IMR-90 (cell line): ENCODE measurements around the gene EHMT1. TPM values are rescaled to one million over a fixed set of nuclear protein-coding genes. Genes with fewer than 3 reads are reported as not detected.

Experiments
- ATAC-seq: fragments of 200-7000 bp; cut with Tn5 transposase; 2 replicates; pipeline ENCODE4 v1.9.1; 2020; ENCODE audit warnings: low read depth, mild to moderate bottlenecking, moderate library complexity
- BruUV-seq: library from RNA; stranded (reverse); fragments of 400-500 nt; replicated peaks from 2 replicates; lab custom pipeline; 2021; lab: Mats Ljungman, UMichigan
- CTCF ChIA-PET: fragments of 300-600 bp; formaldehyde crosslinking; extraction: SDS; loops from one replicate; lab custom pipeline; 2021; ENCODE audit warnings: antibody characterized with exemption; lab: Yijun Ruan, JAX
- POLR2A ChIA-PET: fragments of 300-600 bp; sonication (Branson Sonifier 250); formaldehyde crosslinking; loops from one replicate; lab custom pipeline; 2022; ENCODE audit warnings: antibody characterized with exemption; ENCODE audit not compliant: unreplicated experiment; lab: Charles Lee
- DNase-seq: peaks from one replicate; pipeline ENCODE4 v3.0.0; 2013
- H2AFZ ChIP-seq: replicated peaks from 2 replicates; pipeline ENCODE3; 2013; ENCODE audit warnings: low read length, mild to moderate bottlenecking; ENCODE audit not compliant: poor library complexity
- H2AK5ac ChIP-seq: 2 replicates; pipeline ENCODE4 v1.6.1; 2013; ENCODE audit warnings: low read depth, low read length, inconsistent platforms
- H2AK9ac ChIP-seq: replicated peaks from 2 replicates; pipeline ENCODE3; 2013; ENCODE audit warnings: mild to moderate bottlenecking, low read depth, low read length, moderate library complexity; ENCODE audit not compliant: poor library complexity
- H2BK120ac ChIP-seq: 2 replicates; pipeline ENCODE4 v1.6.1; 2013; ENCODE audit warnings: low read depth, low read length, inconsistent platforms
- H2BK15ac ChIP-seq: 3 replicates; pipeline ENCODE4 v1.6.1; 2013; ENCODE audit warnings: low read depth, low read length, inconsistent platforms
- H2BK20ac ChIP-seq: 2 replicates; pipeline ENCODE4 v1.6.1; 2013; ENCODE audit warnings: low read depth, mild to moderate bottlenecking, inconsistent platforms, low read length, moderate library complexity
- H2BK5ac ChIP-seq: 2 replicates; pipeline ENCODE4 v1.6.1; 2013; ENCODE audit warnings: mild to moderate bottlenecking, low read depth, low read length, inconsistent platforms; ENCODE audit not compliant: poor library complexity, severe bottlenecking
- H3K14ac ChIP-seq: replicated peaks from 2 replicates; pipeline ENCODE4 v1.6.1; 2013; ENCODE audit warnings: low read depth, low read length, inconsistent platforms
- H3K18ac ChIP-seq: 2 replicates; pipeline ENCODE4 v1.6.1; 2013; ENCODE audit warnings: low read depth, low read length, control low read depth
- H3K23ac ChIP-seq: 2 replicates; pipeline ENCODE4 v1.6.1; 2013; ENCODE audit warnings: low read depth, low read length, inconsistent platforms
- H3K27ac ChIP-seq: 2 replicates; pipeline ENCODE4 v1.5.1; 2013; ENCODE audit warnings: mild to moderate bottlenecking, control low read depth, low read length; ENCODE audit not compliant: insufficient read depth
- H3K27me3 ChIP-seq: 2 replicates; pipeline ENCODE4 v1.6.1; 2013; ENCODE audit warnings: low read length; ENCODE audit not compliant: control insufficient read depth, insufficient read depth
- H3K36me3 ChIP-seq: 2 replicates; pipeline ENCODE4 v1.6.1; 2013; ENCODE audit warnings: low read length, mixed read lengths; ENCODE audit not compliant: control insufficient read depth, insufficient read depth
- H3K4ac ChIP-seq: 2 replicates; pipeline ENCODE4 v1.6.1; 2013; ENCODE audit warnings: low read depth, low read length, inconsistent platforms
- H3K4me1 ChIP-seq: 2 replicates; pipeline ENCODE4 v1.6.1; 2013; ENCODE audit warnings: low read length, mixed read lengths; ENCODE audit not compliant: control insufficient read depth, insufficient read depth
- H3K4me2 ChIP-seq: 2 replicates; pipeline ENCODE4 v1.6.1; 2013; ENCODE audit warnings: low read depth, mild to moderate bottlenecking, control low read depth, low read length, moderate library complexity
- H3K4me3 ChIP-seq: 2 replicates; pipeline ENCODE4 v1.5.1; 2013; ENCODE audit warnings: low read depth, mild to moderate bottlenecking, control low read depth, low read length, moderate library complexity; ENCODE audit not compliant: insufficient read depth
- H3K56ac ChIP-seq: 2 replicates; pipeline ENCODE4 v1.6.1; 2013; ENCODE audit warnings: low read length, inconsistent platforms; ENCODE audit not compliant: insufficient read depth; ENCODE audit errors: extremely low read depth
- H3K79me1 ChIP-seq, 2 experiments: 2 replicates each; pipeline ENCODE4 v1.6.1; 2013; ENCODE audit warnings: low read length in 2 of 2, inconsistent platforms in 1 of 2, low read depth in 1 of 2
- H3K9ac ChIP-seq: 2 replicates; pipeline ENCODE4 v1.6.1; 2013; ENCODE audit warnings: low read depth, low read length, control low read depth
- H3K9me1 ChIP-seq: 2 replicates; pipeline ENCODE4 v1.6.1; 2013; ENCODE audit warnings: low read length, inconsistent platforms; ENCODE audit not compliant: insufficient read depth
- H3K9me3 ChIP-seq: 2 replicates; pipeline ENCODE4 v1.6.1; 2013; ENCODE audit warnings: low read length; ENCODE audit not compliant: control insufficient read depth, insufficient read depth
- H4K20me1 ChIP-seq: 2 replicates; pipeline ENCODE4 v1.6.1; 2013; ENCODE audit warnings: low read length, inconsistent platforms; ENCODE audit not compliant: insufficient read depth
- H4K5ac ChIP-seq: 2 replicates; pipeline ENCODE4 v1.6.1; 2013; ENCODE audit warnings: mild to moderate bottlenecking, low read depth, low read length, control low read depth
- H4K8ac ChIP-seq, 2 experiments: 2 replicates each; pipeline ENCODE4 v1.6.1; 2013; ENCODE audit warnings: low read depth in 2 of 2, low read length in 2 of 2, control low read depth in 1 of 2, inconsistent platforms in 1 of 2
- H4K91ac ChIP-seq: 2 replicates; pipeline ENCODE4 v1.6.1; 2013; ENCODE audit warnings: low read depth, low read length, inconsistent platforms; ENCODE audit not compliant: insufficient read depth
- MAZ ChIP-seq: IDR thresholded peaks from 2 replicates; pipeline ENCODE4 v1.6.1; 2012; ENCODE audit warnings: low read depth, mild to moderate bottlenecking, low read length, improper control_type of control experiment, moderate library complexity, borderline replicate concordance
- MXI1 ChIP-seq: IDR thresholded peaks from 2 replicates; pipeline ENCODE4 v1.6.1; 2012; ENCODE audit warnings: low read depth, mild to moderate bottlenecking, low read length, moderate library complexity, borderline replicate concordance
- WGBS, 2 experiments: methylation state at CpG; one replicate each; pipeline versions ENCODE4 v1.1.5 to v1.1.7; 2013; ENCODE audit warnings: missing lambda C conversion rate in 2 of 2; ENCODE audit not compliant: insufficient read length in 1 of 2; ENCODE audit errors: extremely low coverage in 2 of 2; 5-methylcytosine and 5-hydroxymethylcytosine counted together
- dilution Hi-C: fragments of 300-500 bp; cut with HindIII; formaldehyde crosslinking; loops from one replicate; pipeline ENCODE4 v1.14.3; 2018; ENCODE audit warnings: low sequenced_read_pairs; ENCODE audit not compliant: unreplicated experiment
- in situ Hi-C: fragments of 300-500 bp; cut with MboI; formaldehyde crosslinking; loops from 3 replicates; pipeline ENCODE4 v1.14.3; 2019; ENCODE audit warnings: low sequenced_read_pairs, inconsistent platforms, mixed read lengths
- intact Hi-C: fragments of 100-400 bp; cut with micrococcal nuclease; formaldehyde crosslinking; loops from 2 replicates; pipeline ENCODE4 v1.10.0; 2022
- polyA plus RNA-seq, 3 experiments: library from polyadenylated mRNA; depleted of rRNA; stranded (reverse); fragments of >200 nt; gene quantifications; 2 replicates each; pipeline ENCODE4 v1.2.3, GENCODE V29; 2012; ENCODE audit warnings: low replicate concordance in 1 of 3
- total RNA-seq: library from RNA; depleted of rRNA; stranded (reverse); fragments of >200 nt; gene quantifications from 2 replicates; pipeline ENCODE4 v1.2.3, GENCODE V29; 2012

Gene EHMT1
- total and polyA plus RNA-seq, 2 of the 4 experiments (the other 2 are of a cell fraction), result 32.8 to 35.1 TPM

DNA sequence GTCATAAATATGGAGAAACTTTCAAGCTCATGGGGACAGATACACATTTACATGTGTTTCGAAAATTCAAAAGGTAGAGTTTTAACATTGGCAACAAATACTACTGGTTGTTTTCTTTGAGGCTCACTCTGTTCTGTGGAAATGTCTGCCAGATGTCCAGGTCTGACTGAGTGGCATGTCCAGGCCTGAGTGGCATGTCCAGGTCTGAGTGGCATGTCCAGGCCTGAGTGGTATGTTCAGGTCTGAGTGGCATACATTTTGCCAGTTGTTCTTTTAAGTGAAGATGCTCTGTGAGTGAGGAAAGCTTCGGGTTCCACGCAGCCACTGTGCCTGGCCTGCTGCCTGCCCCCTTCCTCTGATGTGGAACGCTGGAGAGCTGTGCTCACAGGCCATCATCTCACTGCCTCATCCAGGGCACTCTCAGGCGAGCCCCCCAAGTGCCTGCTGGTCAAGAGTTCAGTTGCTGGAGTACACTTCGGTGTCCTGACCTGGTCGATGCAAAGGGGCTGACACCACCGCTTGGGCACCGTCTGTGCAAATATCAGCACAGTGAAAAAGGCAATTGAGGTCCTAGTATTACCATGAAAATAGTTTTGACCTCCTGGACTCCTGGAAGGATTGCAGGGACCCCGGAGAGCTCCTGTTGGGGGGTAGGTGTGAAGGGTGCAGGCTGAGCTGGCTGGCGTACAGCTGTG is 89.9 kb downstream of the EHMT1 start:
- CTCF ChIA-PET, result interaction anchor here (1.0 kb wide), 1 partner anchor 16 kb away, joined by 4 read pairs; no protein-coding TSS in a partner anchor
- in situ Hi-C loops (no loop called here), intact Hi-C loops (no loop called here), dilution Hi-C loops (no loop called here)
- peaks cover 32 to 83% of the 10 kb centered on the region in 2 experiments for H3K79me1 ChIP-seq
- peaks cover 13% of the 10 kb centered on the region for H3K36me3 ChIP-seq
- H3K23ac ChIP-seq, result no peak overlapping the region
- no peak overlapping the region for H2BK120ac ChIP-seq
- peaks cover 23% of the 10 kb centered on the region for H3K9me1 ChIP-seq
- DNase-seq (no peak), ATAC-seq (no peak)
- H2AK5ac ChIP-seq, result no peak overlapping the region
- no peak overlapping the region for H2AK9ac ChIP-seq
- H2AFZ ChIP-seq, result no peak overlapping the region
- no peak overlapping the region for H3K18ac ChIP-seq
- H3K9me3 ChIP-seq, result no peaks in the 10 kb centered on the region
- no peak overlapping the region for H3K14ac ChIP-seq
- H3K56ac ChIP-seq, result no peak overlapping the region
- H2BK5ac ChIP-seq, result no peak overlapping the region
- H3K9ac ChIP-seq, result no peak overlapping the region
- no peak overlapping the region for H2BK15ac ChIP-seq
- no peak overlapping the region for H4K5ac ChIP-seq
- H3K4me3 ChIP-seq, result no peak overlapping the region
- H3K27ac ChIP-seq, result no peak overlapping the region
- H3K4me2 ChIP-seq, result no peak overlapping the region
- POLR2A ChIA-PET, result no interaction called here
- BruUV-seq, result no TSS peak
- H3K4ac ChIP-seq, result no peak overlapping the region
- no peak overlapping the region for H2BK20ac ChIP-seq
- H3K27me3 ChIP-seq, result no peaks in the 10 kb centered on the region
- TF ChIP-seq MAZ (no peak), MXI1 (no peak)
- no peak overlapping the region for H4K91ac ChIP-seq
- peaks cover 3% of the 10 kb centered on the region; the same call in 1 of the 2 replicates for H3K4me1 ChIP-seq
- 84% methylated on average over 3 of the region's 11 CpGs; no CpG with 5 or more reads in 1 of the 2 experiments for whole genome bisulfite sequencing, 2 experiments
- H4K20me1 ChIP-seq, result peaks cover 63% of the 10 kb centered on the region
- no peak overlapping the region for H4K8ac ChIP-seq
